GM12878 (cell line): ENCODE measurements around the gene C18orf63.

Source experiments
- HDAC6 ChIP-seq: fragments of 200-600 bp; sonication (generic); IDR thresholded peaks from one replicate; pipeline ENCODE4 v1.8.0; 2017; ENCODE audit warnings: antibody characterized with exemption; ENCODE audit not compliant: unreplicated experiment
- JUND ChIP-seq: IDR thresholded peaks from 2 replicates; pipeline ENCODE4 v1.6.1; 2012; ENCODE audit warnings: low read depth, mild to moderate bottlenecking, low read length, improper control_type of control experiment, moderate library complexity
- POLR2A ChIP-seq: IDR thresholded peaks from 2 replicates; pipeline ENCODE4 v1.6.1; 2011; ENCODE audit warnings: low read depth, mild to moderate bottlenecking, low read length
- SIN3A ChIP-seq: IDR thresholded peaks from 2 replicates; pipeline ENCODE4 v1.6.1; 2012; ENCODE audit warnings: low read depth, low read length, improper control_type of control experiment
- YY1 ChIP-seq: IDR thresholded peaks from 2 replicates; pipeline ENCODE4 v1.6.1; 2011; ENCODE audit warnings: low read depth, mild to moderate bottlenecking, low read length
- TF ChIP-seq, protein P1 (sequence below), 3 experiments: IDR thresholded peaks in 2 of 3; conservative IDR thresholded peaks in 1 of 3; 2 replicates each; pipeline ENCODE4 v1.5.1; 2011; ENCODE audit warnings: low read depth in 3 of 3, low read length in 3 of 3, mild to moderate bottlenecking in 3 of 3, control low read depth in 2 of 3, moderate library complexity in 2 of 3, inconsistent platforms in 1 of 3, mixed read lengths in 1 of 3; ENCODE audit not compliant: control insufficient read depth in 2 of 3, insufficient read depth in 1 of 3; ENCODE audit errors: extremely low read depth in 1 of 3

DNA sequence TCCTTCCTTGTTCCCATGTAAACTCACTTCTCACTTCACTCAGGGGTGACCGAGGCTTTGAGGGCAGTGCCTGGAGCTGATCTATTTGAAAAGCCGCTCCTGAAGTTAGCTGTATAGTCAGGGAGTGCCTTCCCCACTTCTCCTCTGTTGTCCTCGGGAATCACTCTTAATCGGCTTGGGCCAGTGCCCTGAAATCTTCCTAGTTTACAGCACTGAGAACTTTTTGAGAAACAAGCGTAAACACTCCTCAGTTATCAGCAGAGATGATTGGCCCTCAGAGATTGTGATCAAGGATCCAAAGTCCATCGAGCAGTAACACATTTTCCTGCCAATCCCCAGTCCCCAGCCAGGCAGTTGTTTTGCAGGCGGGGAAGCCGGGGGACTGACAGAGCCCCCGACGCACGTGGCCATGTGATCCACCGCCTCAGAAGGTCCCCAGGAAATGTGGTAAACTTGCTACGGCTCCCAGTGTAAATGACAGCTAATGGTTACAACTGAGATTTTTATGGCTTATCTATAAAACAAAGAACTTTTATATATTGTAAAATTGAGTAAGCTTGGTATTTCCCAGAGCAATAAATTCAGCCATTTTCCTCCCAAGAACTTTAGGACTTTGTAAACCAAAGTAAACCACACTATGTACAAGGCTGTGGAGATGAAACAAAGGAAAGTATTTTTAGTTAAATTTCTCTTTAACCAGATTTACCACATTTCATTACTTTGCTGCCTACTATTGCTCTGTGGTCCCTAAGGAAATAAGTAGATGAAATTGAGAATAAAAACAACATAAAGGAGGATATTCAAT, 53.5 kb downstream of the C18orf63 start:
- no peak for TF ChIP-seq JUND
- TF ChIP-seq, protein P1, sequence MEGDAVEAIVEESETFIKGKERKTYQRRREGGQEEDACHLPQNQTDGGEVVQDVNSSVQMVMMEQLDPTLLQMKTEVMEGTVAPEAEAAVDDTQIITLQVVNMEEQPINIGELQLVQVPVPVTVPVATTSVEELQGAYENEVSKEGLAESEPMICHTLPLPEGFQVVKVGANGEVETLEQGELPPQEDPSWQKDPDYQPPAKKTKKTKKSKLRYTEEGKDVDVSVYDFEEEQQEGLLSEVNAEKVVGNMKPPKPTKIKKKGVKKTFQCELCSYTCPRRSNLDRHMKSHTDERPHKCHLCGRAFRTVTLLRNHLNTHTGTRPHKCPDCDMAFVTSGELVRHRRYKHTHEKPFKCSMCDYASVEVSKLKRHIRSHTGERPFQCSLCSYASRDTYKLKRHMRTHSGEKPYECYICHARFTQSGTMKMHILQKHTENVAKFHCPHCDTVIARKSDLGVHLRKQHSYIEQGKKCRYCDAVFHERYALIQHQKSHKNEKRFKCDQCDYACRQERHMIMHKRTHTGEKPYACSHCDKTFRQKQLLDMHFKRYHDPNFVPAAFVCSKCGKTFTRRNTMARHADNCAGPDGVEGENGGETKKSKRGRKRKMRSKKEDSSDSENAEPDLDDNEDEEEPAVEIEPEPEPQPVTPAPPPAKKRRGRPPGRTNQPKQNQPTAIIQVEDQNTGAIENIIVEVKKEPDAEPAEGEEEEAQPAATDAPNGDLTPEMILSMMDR (IDR thresholded peaks at IDR 0.05 in 2 of 3, conservative IDR thresholded peaks at IDR 0.05 in 1 of 3; ENCODE audit: control insufficient read depth in 2 of 3, extremely low read depth in 1 of 3, insufficient read depth in 1 of 3, low read depth in 3 of 3, low read length in 3 of 3) = no peak
- no peak for TF ChIP-seq YY1
- TF ChIP-seq SIN3A = no peak
- no peak for TF ChIP-seq HDAC6
- no peak for TF ChIP-seq POLR2A
